NCI-H1436 treated with DMSO at 0.1 percent for 48 hours (cell line): Measurements from ENCODE around the gene ECHDC3.
"Not testable (repeated sequence)": the region's sequence is repeated elsewhere in the genome, so short reads cannot be mapped to it uniquely, and the experiment has no call there.

Experiments used
- DNase-seq: peaks from one replicate; lab custom pipeline; 2025; lab: John Stamatoyannopoulos, UW

ECHDC3 gene

GRCh38 chr10:11715815-11716494 is 26.2 kb upstream of the ECHDC3 start:
- DNase-seq, result no peak

GRCh38 chr10:11716686-11717085 is 25.5 kb upstream of the ECHDC3 start:
- no peak for DNase-seq

GRCh38 chr10:11719496-11720259 is 22.5 kb upstream of the ECHDC3 start:
- no peak for DNase-seq

GRCh38 chr10:11720260-11720741 is 21.9 kb upstream of the ECHDC3 start:
- DNase-seq, result no peak

- no peak for DNase-seq
These were observed 20.4 kb upstream of the ECHDC3 start for GRCh38 chr10:11721806-11722205.

GRCh38 chr10:11723359-11723758 is 18.8 kb upstream of the ECHDC3 start:
- DNase-seq, result no peak

GRCh38 chr10:11724938-11725776 is 17.0 kb upstream of the ECHDC3 start:
- no peak for DNase-seq

- DNase-seq, result no peak
These were observed 16.3 kb upstream of the ECHDC3 start for GRCh38 chr10:11725912-11726311.

- DNase-seq, result no peak
These were observed 14.6 kb upstream of the ECHDC3 start for GRCh38 chr10:11727563-11727962.

GRCh38 chr10:11728353-11728752 is 13.8 kb upstream of the ECHDC3 start:
- no peak for DNase-seq

- no peak for DNase-seq
These were observed 12.3 kb upstream of the ECHDC3 start for GRCh38 chr10:11729790-11730315.

- no peak for DNase-seq
These were observed 11.4 kb upstream of the ECHDC3 start for GRCh38 chr10:11730779-11731178.

GRCh38 chr10:11736767-11737166 is 5.4 kb upstream of the ECHDC3 start:
- not testable (repeated sequence) for DNase-seq

GRCh38 chr10:11737258-11738032 is 4.7 kb upstream of the ECHDC3 start:
- DNase-seq, result not testable (repeated sequence)

- no peak for DNase-seq
These were observed 1.3 kb upstream of the ECHDC3 start for GRCh38 chr10:11740907-11741306.

- no peak for DNase-seq
These were observed 574 bp upstream of the ECHDC3 start for GRCh38 chr10:11741608-11742007.

- no peak for DNase-seq
These were observed 657 bp downstream of the ECHDC3 start for GRCh38 chr10:11742779-11743298.

GRCh38 chr10:11743461-11744338 is 1.5 kb downstream of the ECHDC3 start:
- DNase-seq, result no peak

GRCh38 chr10:11745045-11745444 is 2.9 kb downstream of the ECHDC3 start:
- DNase-seq, result no peak

- no peak for DNase-seq
These were observed 4.8 kb downstream of the ECHDC3 start for GRCh38 chr10:11746883-11747539.
